ENCODE data around the gene BUB3. TPM values are rescaled to one million over a fixed set of nuclear protein-coding genes. Genes with fewer than 3 reads are reported as not detected.

Gene BUB3, protein sequence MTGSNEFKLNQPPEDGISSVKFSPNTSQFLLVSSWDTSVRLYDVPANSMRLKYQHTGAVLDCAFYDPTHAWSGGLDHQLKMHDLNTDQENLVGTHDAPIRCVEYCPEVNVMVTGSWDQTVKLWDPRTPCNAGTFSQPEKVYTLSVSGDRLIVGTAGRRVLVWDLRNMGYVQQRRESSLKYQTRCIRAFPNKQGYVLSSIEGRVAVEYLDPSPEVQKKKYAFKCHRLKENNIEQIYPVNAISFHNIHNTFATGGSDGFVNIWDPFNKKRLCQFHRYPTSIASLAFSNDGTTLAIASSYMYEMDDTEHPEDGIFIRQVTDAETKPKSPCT
- 256 and 276 TPM in 2 replicates for total RNA-seq (2014; rRNA removed; shearing (Covaris generic))

DNA sequence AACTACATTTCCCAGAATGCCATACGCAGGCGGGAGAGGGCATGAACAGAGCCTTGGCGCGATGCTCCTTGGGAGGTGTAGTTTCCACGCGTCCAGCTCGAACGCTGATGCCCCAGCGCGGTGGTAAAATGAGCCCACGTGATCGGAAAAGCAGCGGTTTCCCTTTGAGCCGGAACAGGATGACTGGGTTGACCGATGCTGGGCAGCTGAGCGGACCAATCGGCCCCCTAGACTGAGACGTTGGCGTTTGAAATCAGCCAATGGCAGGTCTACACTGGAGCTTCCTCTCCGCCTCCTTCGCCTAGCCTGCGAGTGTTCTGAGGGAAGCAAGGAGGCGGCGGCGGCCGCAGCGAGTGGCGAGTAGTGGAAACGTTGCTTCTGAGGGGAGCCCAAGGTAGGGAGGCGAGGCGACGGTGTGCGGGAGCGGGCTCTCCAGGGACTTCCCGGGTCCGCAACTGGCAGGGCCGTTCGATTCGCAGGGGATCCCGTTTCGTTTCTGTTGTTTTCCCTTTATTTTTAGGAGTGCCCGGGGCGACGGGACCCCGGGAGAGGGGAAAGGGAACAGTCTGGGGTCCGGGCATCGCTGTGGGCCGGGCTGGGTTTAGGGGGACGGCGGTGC is at the start of gene BUB3:
Gene BUB3 (plus strand): TSS at position 311 of the 619 bp plus-strand sequence. CDS start 516 bp downstream, outside the sequence.
- peak; percentile 99 for DNase-seq (ENCODE audit: low read depth)

DNA sequence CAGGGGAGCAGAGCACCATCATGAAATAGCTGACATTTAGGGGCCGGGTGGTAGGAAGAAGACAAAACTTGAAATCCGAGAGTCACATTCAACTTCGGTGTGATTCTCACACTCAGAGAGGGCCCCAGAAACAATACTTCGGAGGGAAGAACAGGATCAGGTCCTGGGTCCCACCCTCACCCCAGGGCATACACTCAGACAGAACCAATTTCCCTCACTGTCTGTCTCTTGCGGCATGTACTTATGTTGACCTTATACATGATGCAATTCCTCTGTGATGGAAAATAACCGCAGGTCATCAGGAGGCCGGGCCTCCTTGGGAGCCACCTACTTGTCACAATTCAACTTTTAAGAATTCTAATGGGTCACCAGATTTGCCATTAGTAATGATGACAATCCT is 44.7 kb upstream of the BUB3 start:
- peak; percentile 46 for DNase-seq (ENCODE audit: low read depth)

DNA sequence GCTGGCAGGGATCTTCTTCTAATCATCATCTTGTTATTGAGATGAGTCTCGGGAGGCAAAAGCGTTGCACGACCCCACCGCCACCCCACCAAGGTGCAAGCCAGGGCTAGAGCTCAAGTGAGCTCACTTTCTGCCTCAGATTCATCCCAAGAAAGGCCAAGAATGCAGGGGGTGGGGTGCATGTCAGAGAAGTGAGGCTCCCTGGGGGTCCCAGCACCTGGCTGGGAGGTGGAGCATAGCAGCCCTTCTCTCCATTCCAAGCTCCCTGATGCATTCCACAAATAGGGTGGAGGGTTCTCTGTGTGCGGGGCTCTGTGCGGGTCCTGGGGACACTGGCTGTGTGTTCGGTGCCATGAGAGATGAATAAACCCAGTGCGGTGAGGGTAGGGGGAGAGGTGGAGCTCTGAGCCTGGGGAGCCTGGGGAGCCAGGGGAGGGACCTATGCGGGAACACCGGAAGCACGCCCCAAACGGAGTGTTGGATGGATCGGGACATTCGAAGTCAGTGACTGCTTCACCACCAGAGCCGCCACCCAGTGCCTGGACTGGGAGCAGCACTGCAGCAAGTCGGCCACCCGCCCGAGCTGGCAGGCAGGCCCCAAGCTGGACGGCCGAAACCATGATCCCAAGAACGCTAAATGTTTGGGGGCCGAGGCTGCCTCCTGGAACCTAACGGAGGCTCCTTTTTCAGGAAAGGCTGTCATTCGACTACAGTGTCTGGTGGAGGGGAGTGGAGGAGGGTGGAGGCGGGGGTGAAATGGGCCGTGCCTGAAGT is 36.4 kb upstream of the BUB3 start:
- DNase-seq (ENCODE audit: low read depth), result no peak

DNA sequence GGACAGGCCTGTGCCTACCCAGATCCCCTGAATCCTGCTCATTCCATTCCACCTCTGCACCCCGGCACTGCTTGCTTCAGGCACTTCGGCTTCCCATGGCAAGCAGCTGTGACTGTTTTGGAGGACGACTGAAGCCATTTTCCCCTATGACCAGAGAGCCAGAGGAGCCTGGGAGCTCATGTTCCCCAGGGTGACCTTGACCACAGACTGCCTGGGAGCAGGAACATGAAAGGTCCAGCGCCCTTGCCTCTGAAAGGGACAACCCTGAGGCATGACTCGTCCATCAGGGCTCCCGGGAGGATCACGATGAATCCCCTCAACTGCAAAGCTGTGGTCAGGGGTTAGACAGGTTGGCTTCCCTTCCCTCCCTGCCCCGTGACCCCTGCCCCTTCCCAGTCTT is 35.1 kb upstream of the BUB3 start:
- no peak for DNase-seq (ENCODE audit: low read depth)

DNA sequence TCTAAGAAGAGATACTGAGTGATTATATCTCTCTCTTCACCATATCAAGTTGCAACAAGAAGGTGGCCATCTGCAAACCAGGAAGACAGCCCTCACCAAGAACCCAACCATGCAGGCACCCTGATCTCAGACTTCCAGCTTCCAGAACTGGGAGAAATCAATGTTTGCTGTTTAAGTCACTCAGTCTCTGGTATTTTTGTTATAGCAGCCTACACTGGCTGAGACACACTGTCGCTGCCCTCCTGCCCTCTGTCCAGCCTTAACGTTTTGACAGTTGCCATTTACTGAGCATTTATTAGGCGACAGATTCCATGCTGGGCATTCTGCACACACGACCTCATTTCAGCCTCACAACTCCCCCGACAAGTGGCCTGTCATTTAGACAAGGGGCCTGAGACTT is 28.0 kb upstream of the BUB3 start:
- no peak for DNase-seq (ENCODE audit: low read depth)

DNA sequence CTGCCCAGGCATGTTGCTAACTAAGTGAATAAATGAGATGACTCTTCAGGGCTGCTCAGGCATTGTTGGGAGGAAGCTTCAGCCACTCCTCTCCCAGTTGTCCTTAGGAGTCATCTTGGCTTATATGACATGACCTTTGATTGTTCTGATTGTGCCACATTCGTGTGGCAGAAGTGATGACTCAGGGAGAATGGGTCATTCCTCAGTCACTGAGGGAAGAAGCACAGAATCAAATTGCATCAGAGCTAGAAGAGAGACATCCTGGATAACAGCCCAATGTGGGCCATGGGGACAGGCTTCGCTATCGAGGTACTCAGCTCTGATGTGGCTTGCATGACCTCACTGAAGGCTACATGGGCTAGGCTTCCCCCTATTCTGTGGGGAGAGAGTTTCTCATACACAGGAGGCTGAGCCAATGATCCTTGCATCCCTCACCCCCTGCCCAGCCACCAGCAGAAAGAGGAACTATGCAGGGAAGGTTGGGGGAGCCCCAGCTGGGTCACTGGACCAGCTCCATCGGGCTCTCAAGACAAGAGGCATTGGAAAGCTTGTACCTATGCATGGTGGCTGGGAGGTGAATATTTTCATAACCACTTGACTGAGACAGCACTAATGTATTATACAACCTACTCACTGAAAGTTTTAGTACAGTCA is 24.5 kb upstream of the BUB3 start:
- DNase-seq (ENCODE audit: low read depth), result peak; percentile 57

DNA sequence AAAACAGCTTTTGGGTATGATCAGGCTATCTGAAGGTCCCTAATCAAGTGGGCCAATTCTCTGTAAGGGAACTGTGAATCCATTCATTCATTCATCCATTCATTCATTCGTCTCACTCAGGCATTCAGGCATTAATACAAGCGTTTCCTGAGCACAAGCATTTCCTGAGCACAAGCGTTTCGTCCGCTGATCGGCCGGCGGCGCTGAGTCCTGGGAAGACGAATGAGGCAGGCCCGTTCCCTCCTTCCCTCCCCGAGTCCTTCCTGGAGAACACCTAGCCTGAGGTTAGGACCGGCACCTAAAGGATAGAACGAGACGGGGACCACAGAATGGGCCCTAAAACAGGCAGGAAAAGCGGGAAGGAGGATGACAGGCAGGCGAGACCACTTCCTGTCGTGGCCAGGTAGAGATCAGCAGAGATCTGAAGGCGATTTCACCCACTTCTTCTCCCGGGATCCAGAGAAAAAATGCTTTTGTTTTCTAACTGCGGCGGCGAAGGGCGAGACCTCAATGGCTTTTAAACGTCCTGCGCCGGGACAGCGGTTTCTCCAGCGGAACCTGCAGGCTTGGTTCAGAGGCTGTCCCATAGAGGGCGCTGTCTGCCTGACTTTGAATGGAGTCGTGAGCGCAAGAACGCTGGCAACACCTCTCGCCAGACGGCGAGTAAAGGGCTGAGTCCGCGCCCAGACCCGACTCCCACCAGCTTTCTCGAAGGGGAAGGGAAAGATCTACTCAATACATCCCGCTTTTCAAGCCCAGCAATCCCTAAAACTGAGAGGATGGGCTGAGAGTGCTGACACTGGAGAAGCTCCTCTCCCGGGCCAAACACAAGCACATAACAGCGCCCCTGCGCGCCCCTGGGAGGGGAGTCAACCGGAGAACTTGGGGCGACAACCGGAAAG is 21.4 kb upstream of the BUB3 start:
- DNase-seq (ENCODE audit: low read depth), result peak; percentile 76

DNA sequence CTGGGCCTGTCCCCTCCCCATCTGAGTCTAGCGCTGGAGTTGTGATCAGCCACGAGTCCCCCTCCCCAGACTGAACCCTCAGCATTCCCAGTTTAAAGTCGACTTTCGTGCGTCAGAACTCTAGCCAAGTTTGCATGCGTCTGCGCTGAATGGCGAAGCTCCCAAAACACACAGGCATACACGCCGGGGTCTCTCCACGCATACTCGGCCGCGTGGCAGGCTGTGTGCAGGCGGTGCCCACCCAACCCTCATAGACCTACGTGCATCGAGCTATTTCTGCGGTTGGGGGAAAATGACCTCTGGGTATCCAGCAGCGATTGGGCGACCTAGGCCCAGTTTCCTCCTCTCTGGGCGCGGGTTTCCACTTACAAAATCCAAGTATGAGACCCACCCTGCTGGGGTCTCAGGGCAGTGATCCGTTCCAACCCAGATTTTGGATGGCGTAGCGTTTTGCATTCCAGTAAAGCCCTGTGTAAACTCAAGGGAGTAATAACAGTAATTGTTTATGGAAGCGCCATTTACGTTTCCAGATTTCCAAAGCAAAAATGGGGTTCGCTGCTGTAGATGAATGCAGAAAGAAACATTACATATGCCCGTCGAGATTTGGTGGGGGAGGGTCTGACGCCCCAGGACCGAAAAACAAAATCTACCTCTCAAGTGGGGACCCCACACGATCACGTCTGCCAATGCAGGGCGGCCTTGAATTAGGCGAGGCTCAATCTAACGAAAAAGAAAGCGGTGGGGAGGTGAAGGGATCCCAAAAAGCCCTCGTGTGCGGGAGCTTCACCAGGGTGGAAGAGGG is 20.5 kb upstream of the BUB3 start:
- DNase-seq (ENCODE audit: low read depth), result no peak

DNA sequence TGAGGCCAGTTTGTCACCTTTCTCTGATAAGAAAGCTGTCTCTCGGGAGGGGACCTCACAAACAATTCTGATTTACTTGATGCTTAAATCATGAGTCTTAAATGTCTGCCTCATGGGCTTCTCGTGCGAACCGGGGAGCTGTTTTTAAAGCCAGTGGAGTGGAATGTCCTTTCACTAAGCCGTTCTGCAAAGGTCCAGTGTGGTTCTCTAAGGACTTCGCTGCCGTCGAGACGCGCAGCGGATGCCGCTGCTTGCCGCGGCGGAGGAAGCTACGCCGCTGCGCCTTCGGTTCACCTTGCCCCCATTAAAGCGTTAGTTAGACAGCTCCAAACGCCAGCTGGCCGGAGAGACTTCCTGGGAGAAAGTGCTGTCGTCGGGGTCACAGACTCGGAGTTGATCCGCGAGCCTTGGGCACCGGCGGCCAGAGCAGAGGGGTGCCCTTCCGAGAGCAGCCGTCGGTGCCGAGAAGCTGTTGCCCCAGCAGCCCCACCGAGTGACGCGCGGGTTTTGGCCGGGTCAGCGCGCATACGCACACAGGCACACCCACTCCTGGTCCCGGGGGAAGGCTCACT is 19.8 kb upstream of the BUB3 start:
- DNase-seq (ENCODE audit: low read depth), result no peak

DNA sequence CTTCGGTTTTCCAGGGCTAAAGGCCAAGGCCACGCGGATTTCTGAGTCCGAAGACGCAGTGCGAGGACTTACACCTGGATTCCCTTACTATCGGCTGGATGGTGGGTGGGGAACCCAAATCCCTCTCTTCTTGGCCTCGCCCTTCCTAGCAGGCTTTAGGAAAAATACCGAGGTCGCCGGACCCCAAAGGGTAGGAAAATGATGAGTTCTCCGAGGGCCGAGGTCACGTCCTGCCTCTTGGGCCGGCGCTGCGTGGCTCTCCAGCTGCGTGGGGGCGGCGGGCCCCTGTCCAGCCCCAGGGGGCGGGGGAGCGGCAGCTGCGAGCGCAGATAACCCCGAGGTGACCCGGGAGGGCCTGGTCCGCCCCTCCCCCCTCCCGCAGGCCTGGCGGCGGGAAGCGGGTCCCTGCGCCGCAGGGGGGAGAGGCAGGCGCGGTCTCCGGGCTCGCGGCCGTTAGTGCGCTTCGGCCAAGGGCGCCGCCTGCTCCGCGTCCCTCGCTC is 19.2 kb upstream of the BUB3 start:
- no peak for DNase-seq (ENCODE audit: low read depth)

DNA sequence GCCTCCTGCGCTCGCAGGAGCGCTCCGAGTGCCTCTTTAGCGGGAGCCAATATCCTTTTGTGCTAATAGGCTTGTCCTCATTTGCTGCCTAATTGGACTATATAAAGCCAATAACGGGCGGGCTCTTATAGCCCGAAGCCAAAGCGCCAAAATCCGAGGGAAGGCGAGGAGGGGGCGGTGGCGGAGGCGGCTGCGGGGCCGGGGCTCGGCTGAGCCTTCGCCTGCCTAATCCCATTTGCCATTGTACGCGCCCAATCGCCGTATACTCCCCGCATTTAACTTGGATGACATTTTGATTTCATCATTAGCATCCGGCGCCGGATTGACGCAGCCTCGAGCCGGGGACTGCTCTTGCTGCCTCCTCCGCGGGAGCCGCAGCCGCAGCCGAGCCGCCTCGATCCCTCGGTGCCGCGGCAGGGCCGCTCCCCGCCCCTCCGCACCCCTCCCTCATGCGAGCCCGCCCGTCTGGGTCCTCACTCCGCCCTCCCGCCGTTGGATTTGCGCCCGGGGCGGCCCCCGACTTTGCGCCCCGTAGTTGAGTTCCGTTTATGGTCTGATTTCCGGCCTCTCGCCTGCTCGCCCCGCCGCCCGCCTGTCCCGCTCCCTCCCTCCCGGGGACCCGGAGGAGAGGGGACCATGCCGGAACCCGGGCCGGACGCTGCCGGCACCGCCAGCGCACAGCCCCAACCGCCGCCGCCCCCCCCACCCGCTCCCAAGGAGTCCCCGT is 18.6 kb upstream of the BUB3 start, which contains the start of gene HMX3:
Gene HMX3 (plus strand): TSS at position 556 of the 727 bp plus-strand sequence. CDS start 81 bp downstream, at position 637.
- DNase-seq (ENCODE audit: low read depth), result peak; percentile 25

DNA sequence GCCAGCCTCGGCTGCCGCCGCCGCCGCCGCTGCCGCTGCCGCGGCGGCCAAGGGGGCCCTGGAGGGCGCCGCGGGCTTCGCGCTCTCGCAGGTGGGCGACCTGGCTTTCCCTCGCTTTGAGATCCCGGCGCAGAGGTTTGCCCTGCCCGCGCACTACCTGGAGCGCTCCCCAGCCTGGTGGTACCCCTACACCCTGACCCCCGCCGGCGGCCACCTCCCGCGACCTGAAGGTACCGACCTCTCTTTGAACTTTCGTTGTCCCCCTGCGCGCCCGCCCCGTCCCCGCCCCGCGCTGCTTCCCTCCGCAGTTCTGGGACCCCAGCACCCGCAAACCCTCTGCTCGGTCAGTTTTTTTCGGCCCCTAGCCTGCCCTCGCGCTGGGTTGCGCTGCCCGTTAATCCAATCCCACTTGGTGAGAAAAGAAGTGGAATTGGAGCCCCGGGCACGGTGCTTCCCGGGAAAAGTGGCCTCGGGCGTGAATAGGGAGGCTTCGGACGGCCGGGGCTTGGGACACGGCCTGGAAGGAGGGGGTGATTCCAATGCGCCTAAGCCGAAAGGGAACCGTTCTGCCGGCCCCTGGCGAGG is 17.9 kb upstream of the BUB3 start:
- DNase-seq (ENCODE audit: low read depth), result peak; percentile 12

DNA sequence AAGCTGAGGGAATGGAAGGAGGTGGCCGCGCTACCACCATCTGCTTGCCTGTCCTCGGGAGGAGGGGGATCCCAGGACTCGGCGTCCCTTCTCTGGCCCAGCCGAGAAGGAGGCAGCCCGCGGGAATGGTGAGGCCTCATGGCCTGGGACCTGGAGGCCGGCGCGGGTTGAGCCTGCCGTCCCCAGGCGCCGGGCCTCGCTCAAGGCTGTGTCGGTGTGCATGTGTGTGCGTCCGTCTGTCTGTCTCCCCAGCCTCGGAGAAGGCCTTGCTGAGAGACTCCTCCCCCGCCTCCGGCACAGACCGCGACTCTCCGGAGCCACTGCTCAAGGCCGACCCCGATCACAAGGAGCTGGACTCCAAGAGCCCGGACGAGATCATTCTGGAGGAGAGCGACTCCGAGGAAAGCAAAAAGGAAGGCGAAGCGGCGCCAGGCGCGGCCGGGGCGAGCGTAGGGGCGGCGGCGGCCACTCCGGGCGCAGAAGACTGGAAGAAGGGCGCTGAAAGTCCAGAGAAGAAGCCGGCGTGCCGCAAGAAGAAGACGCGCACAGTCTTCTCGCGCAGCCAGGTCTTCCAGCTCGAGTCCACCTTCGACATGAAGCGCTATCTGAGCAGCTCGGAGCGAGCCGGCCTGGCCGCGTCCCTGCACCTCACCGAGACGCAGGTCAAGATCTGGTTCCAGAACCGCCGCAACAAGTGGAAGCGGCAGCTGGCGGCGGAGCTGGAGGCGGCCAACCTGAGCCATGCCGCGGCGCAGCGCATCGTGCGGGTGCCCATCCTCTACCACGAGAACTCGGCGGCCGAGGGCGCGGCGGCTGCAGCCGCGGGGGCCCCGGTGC is 17.2 kb upstream of the BUB3 start:
- DNase-seq (ENCODE audit: low read depth), result peak; percentile 28

DNA sequence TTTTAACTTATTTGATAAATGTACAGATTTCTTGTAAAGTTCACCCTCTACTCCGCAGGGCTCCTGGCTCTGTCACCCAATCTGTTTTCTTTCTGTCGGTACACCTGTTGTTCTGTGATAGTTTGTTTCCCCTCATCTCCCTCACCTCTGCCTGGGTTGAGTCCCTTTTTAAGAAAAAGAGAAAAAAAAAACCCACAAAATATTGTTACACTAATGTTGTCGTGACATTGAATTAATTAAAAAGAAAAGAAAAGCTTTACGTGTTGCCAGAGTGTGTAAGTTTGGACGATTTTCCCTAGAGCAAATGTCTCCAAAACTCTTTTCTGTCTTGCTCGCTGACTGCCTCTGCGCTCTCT is 15.1 kb upstream of the BUB3 start:
- no peak for DNase-seq (ENCODE audit: low read depth)

DNA sequence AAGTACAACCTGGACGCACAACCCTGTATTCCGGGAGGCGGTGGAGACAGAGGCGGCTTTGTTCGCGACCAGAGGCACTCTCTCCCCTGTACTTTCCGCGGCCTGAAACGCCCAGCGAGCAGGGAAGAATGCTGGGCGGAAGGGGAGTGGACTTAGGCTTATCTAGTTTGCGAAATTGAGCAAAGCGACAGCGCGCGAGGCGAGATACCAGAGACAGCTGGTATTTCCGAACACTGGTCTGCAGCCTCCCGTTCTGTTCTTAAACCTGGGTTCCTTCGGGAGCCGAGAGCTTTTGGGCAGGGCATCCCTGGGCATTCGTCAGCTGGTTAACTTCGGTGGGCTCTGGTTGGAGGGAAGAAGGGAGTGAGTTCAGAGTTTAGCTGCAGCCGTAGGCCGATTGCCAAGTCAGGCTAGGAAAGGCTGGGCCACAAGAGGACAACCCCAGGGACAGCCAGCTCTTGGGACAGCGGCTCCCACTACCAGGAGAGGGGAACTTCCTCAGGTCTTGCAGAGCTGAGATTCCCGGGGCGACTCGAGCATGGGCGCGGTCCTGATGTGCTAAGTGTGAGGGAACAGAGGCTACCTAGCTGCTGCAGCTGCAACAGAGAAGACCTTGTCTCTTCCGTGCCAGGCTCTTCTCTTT is 14.6 kb upstream of the BUB3 start:
- peak; percentile 36 for DNase-seq (ENCODE audit: low read depth)

DNA sequence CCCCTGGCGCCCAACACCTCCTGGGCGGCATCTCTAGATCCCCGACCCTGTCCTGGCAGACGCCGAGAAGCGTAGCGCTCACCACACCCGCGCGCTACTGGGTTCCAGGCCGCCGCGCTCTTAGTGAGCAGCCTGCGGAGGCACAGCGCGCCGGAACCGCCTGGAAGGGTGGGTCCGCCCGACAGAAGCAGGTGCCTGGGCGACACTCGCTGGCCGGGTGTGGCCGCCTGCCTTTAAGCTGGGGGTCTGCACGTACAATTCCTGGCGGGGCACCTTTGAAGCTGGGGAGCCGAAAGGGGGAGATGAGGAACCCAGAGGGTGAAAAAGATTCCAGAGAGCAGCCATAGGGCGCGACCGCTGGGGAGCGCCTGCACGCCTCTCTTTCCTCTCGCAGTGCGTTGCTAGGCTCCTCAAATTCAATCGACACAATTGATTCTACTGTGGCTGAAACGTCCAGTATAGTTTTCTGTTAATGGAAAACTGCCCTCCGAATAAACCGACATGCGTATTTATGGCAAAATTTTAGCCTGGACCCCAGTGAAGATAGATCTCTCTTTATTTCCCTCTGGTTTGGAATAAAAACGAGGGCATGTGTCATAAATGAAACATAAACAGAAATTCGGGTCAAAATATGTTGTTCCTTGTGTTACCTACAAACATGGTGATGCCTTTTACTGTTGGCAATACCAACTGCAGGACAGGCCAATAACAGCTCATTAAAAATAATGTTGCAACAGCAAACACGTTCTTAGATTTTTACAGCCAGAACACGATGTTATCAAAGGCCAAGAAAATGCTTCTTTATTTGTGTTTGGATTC is 13.8 kb upstream of the BUB3 start:
- no peak for DNase-seq (ENCODE audit: low read depth)
